ENCODE data around the gene TMEM150C.

The TMEM150C gene

GRCh38 chr4:82469791-82470345, 91.9 kb downstream of the TMEM150C start:
- TF ChIP-seq, protein P1, sequence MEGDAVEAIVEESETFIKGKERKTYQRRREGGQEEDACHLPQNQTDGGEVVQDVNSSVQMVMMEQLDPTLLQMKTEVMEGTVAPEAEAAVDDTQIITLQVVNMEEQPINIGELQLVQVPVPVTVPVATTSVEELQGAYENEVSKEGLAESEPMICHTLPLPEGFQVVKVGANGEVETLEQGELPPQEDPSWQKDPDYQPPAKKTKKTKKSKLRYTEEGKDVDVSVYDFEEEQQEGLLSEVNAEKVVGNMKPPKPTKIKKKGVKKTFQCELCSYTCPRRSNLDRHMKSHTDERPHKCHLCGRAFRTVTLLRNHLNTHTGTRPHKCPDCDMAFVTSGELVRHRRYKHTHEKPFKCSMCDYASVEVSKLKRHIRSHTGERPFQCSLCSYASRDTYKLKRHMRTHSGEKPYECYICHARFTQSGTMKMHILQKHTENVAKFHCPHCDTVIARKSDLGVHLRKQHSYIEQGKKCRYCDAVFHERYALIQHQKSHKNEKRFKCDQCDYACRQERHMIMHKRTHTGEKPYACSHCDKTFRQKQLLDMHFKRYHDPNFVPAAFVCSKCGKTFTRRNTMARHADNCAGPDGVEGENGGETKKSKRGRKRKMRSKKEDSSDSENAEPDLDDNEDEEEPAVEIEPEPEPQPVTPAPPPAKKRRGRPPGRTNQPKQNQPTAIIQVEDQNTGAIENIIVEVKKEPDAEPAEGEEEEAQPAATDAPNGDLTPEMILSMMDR (conservative IDR thresholded peaks at IDR 0.05), result no peak; the same call in 1 of the 2 replicates

GRCh38 chr4:82467471-82467870, 94.3 kb downstream of the TMEM150C start:
- H3K27ac ChIP-seq, result no peak overlapping the region
- TF ChIP-seq, protein P1 (conservative IDR thresholded peaks at IDR 0.05), result no peak

More at GRCh38 chr4:82469791-82470345, 91.9 kb downstream of the TMEM150C start:
- H3K27ac ChIP-seq, result no peak overlapping the region

DNA sequence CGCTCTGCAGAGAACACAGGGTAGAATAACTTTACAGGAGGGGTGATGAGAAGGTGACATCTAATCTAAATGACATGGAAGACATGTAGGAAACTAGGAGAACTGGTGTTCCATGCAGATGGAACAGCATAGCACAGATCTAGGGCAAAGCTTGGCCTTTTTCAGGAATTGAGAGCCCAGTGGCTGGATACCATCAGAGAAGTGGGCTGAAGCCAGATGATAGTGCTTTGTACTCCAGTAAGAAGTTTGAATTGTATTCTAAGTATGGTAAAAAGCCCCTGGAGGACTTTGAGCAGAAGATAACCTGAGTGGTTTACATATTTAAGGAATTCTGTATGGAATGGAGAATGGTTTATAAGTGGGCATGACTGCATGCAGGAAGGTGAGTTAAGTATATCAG, 98.6 kb downstream of the TMEM150C start:
- TF ChIP-seq, protein P1 (conservative IDR thresholded peaks at IDR 0.05), result no peak
- no peak overlapping the region; the same call in 1 of the 2 replicates for H3K27ac ChIP-seq

DNA sequence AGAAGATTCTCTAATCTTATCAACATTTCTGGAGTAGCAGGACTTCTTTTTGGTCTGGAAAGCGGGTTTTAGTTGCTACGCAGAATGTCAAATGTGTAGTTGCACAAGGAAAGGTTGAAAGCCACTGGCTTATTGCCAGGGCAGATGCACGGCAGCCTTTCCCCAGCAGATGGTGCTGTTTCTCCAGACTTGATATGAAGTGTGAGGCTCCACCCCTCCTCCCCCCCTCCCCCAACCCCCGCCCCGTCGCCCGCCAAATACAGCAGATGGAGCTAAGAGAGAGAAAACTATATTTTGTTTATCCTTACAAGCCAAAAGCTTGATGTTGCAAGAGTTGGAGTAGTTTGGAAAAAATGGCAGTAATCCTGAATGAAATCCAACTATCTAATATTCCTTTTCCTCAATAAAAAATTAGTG, 99.4 kb downstream of the TMEM150C start:
- TF ChIP-seq, protein P1 (conservative IDR thresholded peaks at IDR 0.05), result peak; percentile 90
- H3K27ac ChIP-seq, result no peak overlapping the region

DNA sequence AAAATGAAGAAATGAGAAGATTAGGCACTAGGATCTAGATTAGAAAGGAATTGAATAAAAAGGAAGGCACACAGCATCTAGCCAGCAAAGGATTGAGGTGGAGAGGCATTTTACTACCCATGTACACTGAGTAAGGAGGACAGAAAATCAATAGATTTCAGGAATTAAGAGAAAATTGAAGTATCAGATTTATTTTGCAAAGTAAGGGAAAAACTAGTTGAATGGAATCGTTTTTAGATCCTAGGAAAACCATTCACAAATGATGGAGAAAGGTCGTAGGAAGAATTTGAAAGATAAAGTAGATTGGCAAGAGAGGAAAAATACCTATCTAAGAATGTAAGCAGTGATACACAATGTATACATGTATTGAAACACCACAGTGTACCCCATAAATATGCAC, 100.1 kb downstream of the TMEM150C start:
- TF ChIP-seq, protein P1 (conservative IDR thresholded peaks at IDR 0.05), result no peak
- H3K27ac ChIP-seq, result no peak overlapping the region

DNA sequence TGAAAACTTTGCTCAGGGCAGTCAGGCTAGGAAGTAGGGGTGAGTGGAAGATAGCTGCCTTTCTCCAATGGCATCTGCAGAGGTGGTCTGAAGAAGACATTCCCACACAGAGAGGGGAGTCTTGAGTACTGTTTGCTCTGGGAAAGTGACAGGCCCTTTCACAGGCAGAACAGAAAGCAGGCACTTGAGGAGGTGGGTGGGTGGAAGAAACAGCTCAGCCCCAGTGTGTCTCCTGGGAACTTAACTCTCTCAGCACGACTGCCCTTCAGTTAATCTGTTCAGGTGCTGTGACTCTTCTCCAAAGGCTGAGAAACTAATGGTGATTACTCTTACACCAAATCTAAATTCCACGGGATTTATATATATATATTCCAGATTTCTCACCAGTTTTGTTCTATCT, 103.1 kb downstream of the TMEM150C start:
- H3K27ac ChIP-seq, result no peak overlapping the region
- TF ChIP-seq, protein P1 (conservative IDR thresholded peaks at IDR 0.05), result no peak

DNA sequence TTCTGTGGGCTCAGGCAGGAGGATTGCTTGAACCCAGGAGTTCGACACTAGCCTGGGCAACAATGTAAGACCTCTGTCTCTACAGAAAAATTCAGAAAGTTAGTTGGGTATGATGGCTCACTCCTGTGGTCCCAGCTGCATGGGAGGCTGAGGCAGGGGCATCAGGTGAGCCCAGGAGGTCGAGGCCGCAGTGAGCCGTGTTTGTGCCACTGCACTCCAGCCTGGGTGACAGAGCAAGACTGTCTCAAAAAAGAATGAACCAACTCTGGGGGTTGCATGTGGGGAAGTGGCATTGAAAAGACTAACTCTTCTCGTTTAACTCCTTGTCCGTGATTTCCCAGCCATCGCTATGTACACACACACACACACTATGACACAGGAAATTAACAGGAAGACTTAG, 104.5 kb downstream of the TMEM150C start:
- TF ChIP-seq, protein P1 (conservative IDR thresholded peaks at IDR 0.05), result no peak
- peak overlapping the region; percentile 3; the same call in 1 of the 2 replicates for H3K27ac ChIP-seq

All from VCaP (cell line).